Pancreas (tissue), 10 donors: ENCODE measurements around the gene XYLT1. TPM values are rescaled to one million over a fixed set of nuclear protein-coding genes. Genes with fewer than 3 reads are reported as not detected.
A peak's percentile ranks its signal among the peaks of the same experiment; 100 is the strongest.

Experiments
- ATAC-seq, 4 donors: fragments of 200-7000 bp; cut with Tn5 transposase; one replicate each; pipeline versions ENCODE4 v1.8.0 to v1.9.1; 2020; ENCODE audit warnings: mild to moderate bottlenecking in 4 of 4, moderate library complexity in 4 of 4
- DNase-seq, 6 donors: peaks; one replicate each; pipeline ENCODE4 v3.0.0-alpha.2; 2020
- FAIRE-seq: peaks from 2 replicates; lab custom pipeline; 2012; peaks lifted over from hg19 to GRCh38; lab: Jason Lieb, UNC
- H3K27ac ChIP-seq, 4 donors: fragments of 200-600 bp; sonication (generic); 1 replicate in 3 of 4; 2 replicates in 1 of 4; pipeline versions ENCODE4 v1.5.0 to v1.8.0; 2020
- H3K27me3 ChIP-seq, 4 donors: fragments of 200-600 bp; one replicate each; pipeline ENCODE4 v1.8.0; 2021
- H3K36me3 ChIP-seq, 3 donors: fragments of 200-600 bp; sonication (generic) in 1 of 3; one replicate each; pipeline versions ENCODE4 v1.5.0 to v1.8.0; 2020 to 2021
- H3K4me1 ChIP-seq, 3 donors: fragments of 200-600 bp; one replicate each; pipeline ENCODE4 v1.8.0; 2021
- H3K4me3 ChIP-seq, 4 donors: fragments of 200-600 bp; sonication (generic) in 2 of 4; one replicate each; pipeline versions ENCODE4 v1.5.0 to v1.8.0; 2020 to 2021
- H3K9me3 ChIP-seq, 4 donors: fragments of 200-600 bp; one replicate each; pipeline ENCODE4 v1.8.0; 2021
- CTCF ChIP-seq, 4 donors: fragments of 200-600 bp; sonication (generic) in 3 of 4; IDR thresholded peaks; one replicate each; pipeline versions ENCODE4 v1.5.0 to v1.8.0; 2021; ENCODE audit warnings: antibody characterized with exemption in 4 of 4
- WGBS, 2 donors: extraction: QIAGEN DNeasy Blood & Tissue Kit; methylation state at CpG; one replicate each; pipeline ENCODE4 v1.1.7; 2013; 5-methylcytosine and 5-hydroxymethylcytosine counted together
- intact Hi-C, 3 donors: fragments of 100-400 bp; cut with DNase I; formaldehyde crosslinking; loops; one replicate each; pipeline versions ENCODE4 v1.11.1 to v1.14.2; 2022
- polyA plus RNA-seq, 2 donors: library from polyadenylated mRNA; stranded (reverse); fragments of 200-250 nt; gene quantifications; one replicate each; pipeline ENCODE4 v1.2.3, GENCODE V29; 2013
- total RNA-seq, 6 donors: library from RNA; stranded (reverse); fragmentation: NEBNext Ultra II Directional in 4 of 6; extraction: Animal tissue kit (Norgen Biotek cat#: 25700) in 4 of 6; gene quantifications; one replicate each; pipeline versions ENCODE4 v1.2.1 to v1.2.4, GENCODE V29; 2021 to 2023
- donor health status: healthy with polysubstance abuse.
- donor health status: DM: no; HTN: no; CAD: no; lungs with moderate emphysema.
- donor health status: DM: no; HTN: no; CAD: no.
- donor health status: control.
- donor health status: control.
- donor health status: Bipolar disorder and iron deficiency.
- donor health status: DM: yes; HTN: yes; CAD: no.
- donor health status: DM: no; HTN: no; CAD: no.
- donor health status: DM: no; HTN: no; CAD: no.
- donor health status: DM: yes; HTN: yes; CAD: no.

Gene XYLT1
- total and polyA plus RNA-seq, 8 donors = 1.6 to 8.2 (median 4.6) TPM

- Histone ChIP-seq H3K27me3 (no peaks in the 10 kb centered on the region), H3K9me3 (no peaks in the 10 kb centered on the region), H3K4me3 (no peak overlapping the region), H3K27ac (no peak overlapping the region), H3K4me1 (peaks cover 0 to 7% (median 0%) of the 10 kb centered on the region in 3 donors), H3K36me3 (no peaks in the 10 kb centered on the region)
- FAIRE-seq = no peak
- TF ChIP-seq CTCF (IDR thresholded peaks at IDR 0.05) = peak in 3 of 4 donors; percentile 32 to 53 (median 52)
- peak in 3 of 4 donors; percentile 72 to 79 (median 76) for ATAC-seq
- DNase-seq = peak; percentile 41 to 71 (median 66)
- intact Hi-C loops = loop anchor here in 1 of 3 donors (10.0 kb wide), 2 partner anchors 173 to 273 kb away; no protein-coding TSS in a partner anchor
- WGBS, 2 donors = 23 to 34% methylated on average over 6 of the region's 6 CpGs
Observed at GRCh38 chr16:17467923-17468540, 2.7 kb downstream of the XYLT1 start.

- intact Hi-C loops = loop anchor here in 1 of 3 donors (10.0 kb wide), 2 partner anchors 172 to 272 kb away; no protein-coding TSS in a partner anchor
- Histone ChIP-seq H3K4me1 (peaks cover 0 to 7% (median 0%) of the 10 kb centered on the region in 3 donors), H3K27ac (no peak overlapping the region), H3K27me3 (no peaks in the 10 kb centered on the region), H3K36me3 (no peaks in the 10 kb centered on the region), H3K9me3 (no peaks in the 10 kb centered on the region), H3K4me3 (no peak overlapping the region)
- ATAC-seq (no peak), DNase-seq (no peak), FAIRE-seq (no peak)
- WGBS, 2 donors = 53 to 65% methylated on average over 8 of the region's 8 CpGs
- TF ChIP-seq CTCF (IDR thresholded peaks at IDR 0.05) = no peak
Observed at GRCh38 chr16:17466876-17467275, 3.9 kb downstream of the XYLT1 start.

GRCh38 chr16:17465460-17465859 lies 5.3 kb downstream of the XYLT1 start:
- no peaks in the 10 kb centered on the region for H3K36me3 ChIP-seq
- no peak overlapping the region for H3K4me3 ChIP-seq
- intact Hi-C loops = loop anchor here in 1 of 3 donors (10.0 kb wide), 2 partner anchors 171 to 271 kb away; no protein-coding TSS in a partner anchor
- peaks cover 0 to 7% (median 0%) of the 10 kb centered on the region in 3 donors for H3K4me1 ChIP-seq
- ATAC-seq (no peak), DNase-seq (no peak), FAIRE-seq (no peak)
- no peaks in the 10 kb centered on the region for H3K27me3 ChIP-seq
- H3K27ac ChIP-seq = no peak overlapping the region
- no peak for TF ChIP-seq CTCF (IDR thresholded peaks at IDR 0.05)
- 86 to 88% methylated on average over 6 of the region's 6 CpGs for WGBS, 2 donors
- H3K9me3 ChIP-seq = no peaks in the 10 kb centered on the region

GRCh38 chr16:17463335-17463734 lies 7.4 kb downstream of the XYLT1 start:
- Histone ChIP-seq H3K27ac (no peak overlapping the region), H3K4me3 (no peak overlapping the region), H3K36me3 (no peaks in the 10 kb centered on the region), H3K27me3 (no peaks in the 10 kb centered on the region), H3K4me1 (peaks cover 0 to 4% (median 0%) of the 10 kb centered on the region in 3 donors), H3K9me3 (no peaks in the 10 kb centered on the region)
- FAIRE-seq = no peak
- TF ChIP-seq CTCF (IDR thresholded peaks at IDR 0.05) = no peak
- ATAC-seq = no peak
- 93 to 99% methylated on average over 2 of the region's 2 CpGs for WGBS, 2 donors
- intact Hi-C loops = loop anchor here in 1 of 3 donors (10.0 kb wide), 2 partner anchors 169 to 269 kb away; no protein-coding TSS in a partner anchor
- no peak for DNase-seq
